ENCODE results near the gene ZNF423.

ZNF423 gene

GRCh38 chr16:49846800-49847199 lies 9.1 kb downstream of the ZNF423 start:
- no peak for DNase-seq

- no peak for DNase-seq
Observed at GRCh38 chr16:49844359-49844758, 11.6 kb downstream of the ZNF423 start.

- DNase-seq: no peak
Observed at GRCh38 chr16:49843758-49844157, 12.2 kb downstream of the ZNF423 start.

GRCh38 chr16:49842972-49843371 lies 12.9 kb downstream of the ZNF423 start:
- no peak for DNase-seq

GRCh38 chr16:49839017-49839825 lies 16.7 kb downstream of the ZNF423 start:
- DNase-seq: no peak

- DNase-seq: no peak
Observed at GRCh38 chr16:49838441-49839016, 17.4 kb downstream of the ZNF423 start.

GRCh38 chr16:49837688-49838410 lies 18.1 kb downstream of the ZNF423 start:
- DNase-seq: no peak

- no peak for DNase-seq
Observed at GRCh38 chr16:49836668-49837067, 19.2 kb downstream of the ZNF423 start.

GRCh38 chr16:49836218-49836617 lies 19.7 kb downstream of the ZNF423 start:
- no peak for DNase-seq

- no peak for DNase-seq
Observed at GRCh38 chr16:49835161-49835777, 20.6 kb downstream of the ZNF423 start.

GRCh38 chr16:49834531-49835151 lies 21.3 kb downstream of the ZNF423 start:
- no peak for DNase-seq

- DNase-seq: no peak
Observed at GRCh38 chr16:49833796-49834530, 21.9 kb downstream of the ZNF423 start.

- no peak for DNase-seq
Observed at GRCh38 chr16:49833085-49833484, 22.8 kb downstream of the ZNF423 start.

GRCh38 chr16:49832177-49832576 lies 23.7 kb downstream of the ZNF423 start:
- no peak for DNase-seq

- no peak for DNase-seq
Observed at GRCh38 chr16:49830873-49831272, 25.0 kb downstream of the ZNF423 start.

- no peak for DNase-seq
Observed at GRCh38 chr16:49828533-49829267, 27.2 kb downstream of the ZNF423 start.

GRCh38 chr16:49827805-49828438 lies 28.0 kb downstream of the ZNF423 start:
- DNase-seq: no peak

- DNase-seq: no peak
Observed at GRCh38 chr16:49826515-49826914, 29.4 kb downstream of the ZNF423 start.

- DNase-seq: no peak
Observed at GRCh38 chr16:49825041-49825440, 30.9 kb downstream of the ZNF423 start.

GRCh38 chr16:49824593-49824992 lies 31.3 kb downstream of the ZNF423 start:
- DNase-seq: no peak

Data from CD4-positive, alpha-beta T cell treated with Interleukin-17A for 1 hour (primary cell).